Colon (tissue), 2 donors: Measurements from ENCODE around the gene UBR2.
"Not testable (repeated sequence)": the region's sequence is repeated elsewhere in the genome, so short reads cannot be mapped to it uniquely, and the experiment has no call there.

ENCODE experiments used
- FAIRE-seq: peaks from 2 replicates; lab custom pipeline; 2012; peaks lifted over from hg19 to GRCh38; lab: Jason Lieb, UNC
- donor health status: control.
- donor health status: control.

UBR2 gene

GRCh38 chr6:42727627-42728026, 163.8 kb downstream of the UBR2 start:
- no peak for FAIRE-seq

- FAIRE-seq = no peak
These were observed 165.9 kb downstream of the UBR2 start for GRCh38 chr6:42729731-42730130.

- not testable (repeated sequence) for FAIRE-seq
These were observed 170.1 kb downstream of the UBR2 start for GRCh38 chr6:42733867-42734481.

- FAIRE-seq = no peak
These were observed 172.1 kb downstream of the UBR2 start for GRCh38 chr6:42735976-42736375.

- FAIRE-seq = no peak
These were observed 176.9 kb downstream of the UBR2 start for GRCh38 chr6:42740725-42741124.

- FAIRE-seq = no peak
These were observed 178.5 kb downstream of the UBR2 start for GRCh38 chr6:42742116-42742894.
